ENCODE data around the gene DEDD2. TPM values are rescaled to one million over a fixed set of nuclear protein-coding genes. Genes with fewer than 3 reads are reported as not detected.
"Not testable (repeated sequence)": the region's sequence is repeated elsewhere in the genome, so short reads cannot be mapped to it uniquely, and the experiment has no call there.

DEDD2 gene, protein sequence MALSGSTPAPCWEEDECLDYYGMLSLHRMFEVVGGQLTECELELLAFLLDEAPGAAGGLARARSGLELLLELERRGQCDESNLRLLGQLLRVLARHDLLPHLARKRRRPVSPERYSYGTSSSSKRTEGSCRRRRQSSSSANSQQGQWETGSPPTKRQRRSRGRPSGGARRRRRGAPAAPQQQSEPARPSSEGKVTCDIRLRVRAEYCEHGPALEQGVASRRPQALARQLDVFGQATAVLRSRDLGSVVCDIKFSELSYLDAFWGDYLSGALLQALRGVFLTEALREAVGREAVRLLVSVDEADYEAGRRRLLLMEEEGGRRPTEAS
- total RNA-seq, result 10 to 100 TPM; 11.1 to 24.1 (median 17.2) TPM
- polyA plus RNA-seq, result 10 to 100 TPM; 12.6 to 18.3 TPM
- long read RNA-seq, donor 1, transcript DEDD2-205 (5 exons, 1,183 nt), result major isoform, 9 of 22 reads
- long read RNA-seq, donor 1, transcript DEDD2-203 (4 exons, 1,586 nt), result minor isoform, 6 of 22 reads
- long read RNA-seq, donor 1, partial matches to known transcripts, result 2 of 22 reads
- long read RNA-seq, donor 1, other reads (novel, unspliced or antisense), result 3 of 22 reads
- long read RNA-seq, donor 2, transcript DEDD2-204 (5 exons, 1,894 nt), result minor isoform, 9 of 80 reads
- long read RNA-seq, donor 2, transcript DEDD2-205 (5 exons, 1,183 nt), result major isoform, 50 of 80 reads
- long read RNA-seq, donor 2, transcript DEDD2-203 (4 exons, 1,586 nt), result minor isoform, 13 of 80 reads
- long read RNA-seq, donor 2, partial matches to known transcripts, result 1 of 80 reads
- long read RNA-seq, donor 2, other reads (novel, unspliced or antisense), result 4 of 80 reads
- long read RNA-seq, donor 3, transcript DEDD2-205 (5 exons, 1,183 nt), result major isoform, 14 of 25 reads
- long read RNA-seq, donor 3, partial matches to known transcripts, result 4 of 25 reads
- long read RNA-seq, donor 3, other reads (novel, unspliced or antisense), result 3 of 25 reads

DNA sequence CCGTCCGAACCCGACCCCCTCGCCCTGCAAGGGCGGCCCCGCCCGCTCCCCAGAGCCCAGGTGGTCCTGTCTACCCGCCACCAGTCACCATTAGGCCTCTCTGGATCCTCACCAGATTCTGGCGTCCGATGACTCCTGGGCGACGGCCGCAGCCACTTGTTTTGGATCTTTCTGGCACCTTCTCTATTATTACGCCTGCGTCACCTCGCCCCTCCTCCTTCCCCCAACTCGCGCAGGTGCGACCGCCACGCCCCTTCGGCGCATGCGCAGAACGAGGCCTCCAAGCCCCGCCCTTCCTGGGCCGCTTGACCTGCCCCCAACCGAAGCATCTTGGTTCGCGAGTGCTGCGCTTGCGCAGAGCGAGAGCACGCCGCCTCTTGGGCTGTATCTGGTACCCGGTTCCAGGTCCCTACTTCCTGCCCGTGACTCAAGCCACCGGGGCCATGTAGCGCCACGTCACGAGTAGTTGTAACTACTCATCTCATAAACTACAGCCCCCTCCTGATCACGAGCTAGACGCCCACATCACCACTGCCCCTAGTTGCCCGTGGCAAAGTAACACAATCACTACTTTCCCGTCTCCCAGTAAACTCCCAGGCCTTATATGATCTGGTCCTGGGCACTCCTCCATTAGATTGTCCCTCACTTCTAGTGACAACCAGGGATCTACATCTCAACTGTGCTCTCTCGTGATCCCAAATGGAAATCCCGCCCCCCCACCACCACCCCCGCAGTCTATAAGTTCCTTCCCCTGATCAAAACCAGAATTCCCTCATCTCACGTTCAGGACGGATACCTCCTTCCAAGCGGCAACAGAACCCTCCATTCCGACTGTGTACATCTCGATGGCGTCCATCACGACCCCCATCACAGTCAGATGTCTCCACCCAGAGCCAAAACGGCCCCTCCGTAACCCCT is at the start of gene DEDD2:
TSS of gene DEDD2 (minus strand) at position 158 of the 918 bp plus-strand sequence. CDS start 670 bp downstream, outside the sequence.
- DNase-seq, result peak; percentile 96 to 99 (median 97)
- Histone ChIP-seq H3K36me3 (peaks cover 0 to 25% (median 22%) of the 10 kb centered on the region in 9 donors), H3K27me3 (no peaks in the 10 kb centered on the region), H3K9me3 (no peaks in the 10 kb centered on the region), H3K4me1 (peaks cover 0 to 81% (median 34%) of the 10 kb centered on the region in 12 donors), H3K4me3 (peak within 1 kb of the TSS; percentile 69 to 95 (median 84)), H3K27ac (peak within 1 kb of the TSS; percentile 59 to 95 (median 90))
- 17 to 27% (median 19%) methylated on average over 36 to 57 of the region's 57 CpGs for WGBS, 4 donors
- intact Hi-C loops (cut with DNase I), result loop anchor here in 2 of 10 donors (1.0 to 10.0 kb wide), 2 partner anchors 41 to 353 kb away; partner anchors contain the start of gene RPS19 (in 1 of the 2)
- TF ChIP-seq, protein P1, sequence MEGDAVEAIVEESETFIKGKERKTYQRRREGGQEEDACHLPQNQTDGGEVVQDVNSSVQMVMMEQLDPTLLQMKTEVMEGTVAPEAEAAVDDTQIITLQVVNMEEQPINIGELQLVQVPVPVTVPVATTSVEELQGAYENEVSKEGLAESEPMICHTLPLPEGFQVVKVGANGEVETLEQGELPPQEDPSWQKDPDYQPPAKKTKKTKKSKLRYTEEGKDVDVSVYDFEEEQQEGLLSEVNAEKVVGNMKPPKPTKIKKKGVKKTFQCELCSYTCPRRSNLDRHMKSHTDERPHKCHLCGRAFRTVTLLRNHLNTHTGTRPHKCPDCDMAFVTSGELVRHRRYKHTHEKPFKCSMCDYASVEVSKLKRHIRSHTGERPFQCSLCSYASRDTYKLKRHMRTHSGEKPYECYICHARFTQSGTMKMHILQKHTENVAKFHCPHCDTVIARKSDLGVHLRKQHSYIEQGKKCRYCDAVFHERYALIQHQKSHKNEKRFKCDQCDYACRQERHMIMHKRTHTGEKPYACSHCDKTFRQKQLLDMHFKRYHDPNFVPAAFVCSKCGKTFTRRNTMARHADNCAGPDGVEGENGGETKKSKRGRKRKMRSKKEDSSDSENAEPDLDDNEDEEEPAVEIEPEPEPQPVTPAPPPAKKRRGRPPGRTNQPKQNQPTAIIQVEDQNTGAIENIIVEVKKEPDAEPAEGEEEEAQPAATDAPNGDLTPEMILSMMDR (IDR thresholded peaks at IDR 0.05), result peak in 3 of 12 donors; percentile 5 to 25 (median 15)
- peak; percentile 20 to 74 for TF ChIP-seq POLR2A (IDR thresholded peaks at IDR 0.05)
- peak; percentile 72 to 88 (median 86) for ATAC-seq

DNA sequence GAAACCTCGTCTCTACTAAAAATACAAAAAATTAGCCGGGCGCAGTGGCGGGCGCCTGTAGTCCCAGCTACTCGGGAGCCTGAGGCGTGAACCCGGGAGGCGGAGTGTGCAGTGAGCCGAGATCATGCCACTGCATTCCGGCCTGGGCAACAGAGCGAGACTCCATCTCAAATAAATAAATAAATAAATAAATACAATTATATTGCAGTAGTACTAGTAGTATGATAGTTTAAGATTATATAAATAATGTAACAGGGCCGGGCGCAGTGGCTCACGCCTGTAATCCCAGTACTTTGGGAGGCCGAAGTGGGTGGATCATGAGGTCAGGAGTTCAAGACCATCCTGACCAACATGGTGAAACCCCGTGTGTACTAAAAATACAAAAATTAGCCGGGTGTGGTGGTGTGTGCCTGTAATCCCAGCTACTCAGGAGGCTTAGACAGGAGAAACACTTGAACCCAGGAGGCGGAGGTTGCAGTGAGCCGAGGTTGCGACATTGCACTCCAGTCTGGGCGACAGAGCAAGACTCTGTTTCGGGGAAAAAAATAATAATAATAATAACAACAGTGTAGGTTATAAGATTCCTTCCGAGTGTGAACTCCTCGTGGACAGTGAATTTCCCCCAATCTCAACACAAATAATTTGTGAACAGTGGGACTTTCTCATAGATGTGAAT is 49.6 kb upstream of the DEDD2 start:
- ATAC-seq; intact Hi-C loops (cut with DNase I); DNase-seq; H3K36me3 ChIP-seq; H3K27me3 ChIP-seq; H3K9me3 ChIP-seq; H3K4me3 ChIP-seq: not testable (repeated sequence)
- H3K27ac ChIP-seq, result peak overlapping the region in 5 of 12 donors; percentile 93 to 99 (median 96)
- WGBS, 4 donors, result 93 to 95% (median 94%) methylated on average over 24 to 25 of the region's 25 CpGs
- peaks cover 8 to 30% (median 28%) of the 10 kb centered on the region in 12 donors for H3K4me1 ChIP-seq

DNA sequence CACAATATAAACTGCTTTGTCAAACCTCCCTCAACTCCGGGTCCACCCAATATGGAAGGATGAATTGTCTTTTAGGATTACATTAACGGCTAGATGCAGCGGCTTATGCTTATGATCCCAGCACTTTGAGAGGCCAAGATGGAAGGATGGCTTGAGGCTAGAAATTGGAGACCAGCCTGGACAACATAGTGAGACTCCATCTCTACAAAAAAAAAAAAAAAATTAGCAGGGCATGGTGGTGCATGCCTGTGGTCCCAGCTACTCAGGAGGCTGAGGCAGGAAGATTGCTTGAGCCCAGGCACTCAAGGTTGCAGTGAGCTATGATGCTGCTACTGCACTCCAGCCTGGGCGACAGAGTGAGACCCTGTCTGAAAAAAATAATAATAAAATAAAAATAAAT is 48.6 kb upstream of the DEDD2 start:
- H3K27ac ChIP-seq; ATAC-seq; intact Hi-C loops (cut with DNase I); H3K9me3 ChIP-seq; H3K27me3 ChIP-seq; H3K36me3 ChIP-seq; H3K4me3 ChIP-seq: not testable (repeated sequence)
- peaks cover 7 to 23% (median 20%) of the 10 kb centered on the region in 12 donors for H3K4me1 ChIP-seq
- 92 to 96% (median 94%) methylated on average over 4 of the region's 4 CpGs for WGBS, 4 donors
- DNase-seq, result peak in 1 of 5 donors; percentile 7

DNA sequence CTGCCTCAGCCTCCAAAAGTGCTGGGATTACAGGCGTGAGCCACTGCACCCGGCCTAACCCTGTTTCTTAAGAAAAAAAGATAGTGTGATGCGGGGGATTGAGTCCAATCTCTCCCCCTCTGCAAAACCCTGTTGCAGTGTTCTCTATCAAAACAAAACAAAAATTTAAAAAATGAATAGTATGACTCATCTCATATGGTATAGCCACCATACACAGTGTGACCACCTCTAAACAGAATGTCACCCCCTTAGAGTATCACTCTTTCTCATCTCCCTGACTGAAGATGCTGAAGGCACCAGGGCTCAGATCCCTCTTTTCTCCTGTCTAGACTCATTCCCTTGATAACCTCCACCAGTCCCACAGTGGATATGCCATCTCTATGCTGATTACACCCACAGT is 44.3 kb upstream of the DEDD2 start:
- Histone ChIP-seq H3K36me3 (no peaks in the 10 kb centered on the region), H3K4me1 (peaks cover 0 to 6% (median 3%) of the 10 kb centered on the region in 12 donors), H3K27me3 (no peaks in the 10 kb centered on the region), H3K9me3 (no peaks in the 10 kb centered on the region), H3K27ac (no peak overlapping the region), H3K4me3 (no peak overlapping the region)
- 88 to 98% (median 92%) methylated on average over 3 of the region's 3 CpGs for WGBS, 4 donors
- ATAC-seq (no peak), DNase-seq (no peak)
- intact Hi-C loops (cut with DNase I), result no loop called here
- TF ChIP-seq, protein P1 (IDR thresholded peaks at IDR 0.05), result no peak
- TF ChIP-seq POLR2A (IDR thresholded peaks at IDR 0.05), result no peak

DNA sequence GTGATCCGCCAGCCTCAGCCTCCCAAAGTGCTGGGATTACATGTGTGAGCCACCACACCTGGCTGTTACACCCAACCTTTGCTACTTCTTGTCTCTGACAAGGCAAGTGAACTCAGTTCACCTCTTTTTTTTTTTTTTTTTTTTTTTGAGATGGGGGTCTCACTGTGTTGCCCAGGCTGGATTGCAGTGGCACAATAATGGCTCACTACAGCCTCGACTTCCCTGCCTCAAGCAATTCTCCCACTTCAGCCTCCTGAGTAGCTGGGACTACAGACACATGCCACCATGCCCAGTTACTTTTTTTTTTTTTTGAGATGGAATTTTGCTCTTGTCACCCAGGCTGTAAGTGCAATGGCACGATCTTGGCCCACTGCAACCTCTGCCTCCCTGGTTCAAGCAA is 40.4 kb upstream of the DEDD2 start:
- intact Hi-C loops (cut with DNase I); H3K27ac ChIP-seq: not testable (repeated sequence)
- 89 to 94% (median 92%) methylated on average over 3 of the region's 3 CpGs for WGBS, 4 donors

More for the DNA sequence above, 40.4 kb upstream of the DEDD2 start:
- not testable (repeated sequence) for H3K9me3 ChIP-seq, ATAC-seq, DNase-seq, H3K27me3 ChIP-seq, H3K4me3 ChIP-seq, H3K36me3 ChIP-seq
- H3K4me1 ChIP-seq, result peaks cover 0 to 26% (median 13%) of the 10 kb centered on the region in 12 donors
